K562 (cell line): ENCODE measurements around the gene STT3B. TPM values are rescaled to one million over a fixed set of nuclear protein-coding genes. Genes with fewer than 3 reads are reported as not detected.

Experiments used
- ATF1 ChIP-seq, 2 experiments: fragments of 450-650 bp in 1 of 2; IDR thresholded peaks; 2 replicates each; pipeline ENCODE4 v1.6.1; 2016; ENCODE audit warnings: missing compliant biosample characterization in 1 of 2, missing genetic modification characterization in 1 of 2
- BDP1 ChIP-seq: IDR thresholded peaks from 3 replicates; pipeline ENCODE4 v1.6.1; 2011; ENCODE audit not compliant: insufficient read length, insufficient read depth
- BHLHE40 ChIP-seq: IDR thresholded peaks from 2 replicates; pipeline ENCODE4 v1.6.1; 2011; ENCODE audit warnings: low read length, improper control_type of control experiment
- CEBPZ ChIP-seq: fragments of 150-350 bp; IDR thresholded peaks from 2 replicates; pipeline ENCODE4 v1.6.1; 2014; ENCODE audit warnings: low read depth, mild to moderate bottlenecking, low read length, borderline replicate concordance
- HMBOX1 ChIP-seq: sonication (generic); IDR thresholded peaks from 2 replicates; pipeline ENCODE4 v1.6.1; 2016
- KAT7 ChIP-seq: sonication (generic); formaldehyde crosslinking; IDR thresholded peaks from 2 replicates; pipeline ENCODE4 v1.8.0; 2022; ENCODE audit warnings: missing genetic modification reagents, mild to moderate bottlenecking, borderline replicate concordance
- MAFK ChIP-seq: IDR thresholded peaks from 2 replicates; pipeline ENCODE4 v1.6.1; 2011; ENCODE audit warnings: low read length, improper control_type of control experiment
- MLX ChIP-seq, 2 experiments: fragments of 450-650 bp in 1 of 2; sonication (generic) in 1 of 2; formaldehyde crosslinking; conservative IDR thresholded peaks; 2 replicates each; pipeline versions ENCODE4 v1.4.0 to v1.8.1; 2020 to 2022; ENCODE audit warnings: mild to moderate bottlenecking in 1 of 2, missing genetic modification reagents in 1 of 2
- MXD1 ChIP-seq: fragments of 250-450 bp; sonication (Bioruptor Pico); IDR thresholded peaks from 2 replicates; pipeline ENCODE4 v1.8.0; 2021; ENCODE audit warnings: borderline replicate concordance, mild to moderate bottlenecking, moderate library complexity; ENCODE audit not compliant: poor library complexity, severe bottlenecking
- NCOA1 ChIP-seq: fragments of 450-650 bp; IDR thresholded peaks from 2 replicates; pipeline ENCODE4 v1.6.1; 2016; ENCODE audit warnings: low read depth
- PRMT5 ChIP-seq: sonication (generic); formaldehyde crosslinking; IDR thresholded peaks from 2 replicates; pipeline ENCODE4 v1.5.0; 2020; ENCODE audit warnings: missing genetic modification reagents
- PRPF4 ChIP-seq: fragments of 200-400 bp; formaldehyde crosslinking; IDR thresholded peaks from one replicate; pipeline ENCODE4 v1.6.1; 2017; ENCODE audit warnings: low read length, low read depth, mild to moderate bottlenecking; ENCODE audit not compliant: insufficient read depth, poor library complexity, severe bottlenecking
- RBM39 ChIP-seq: fragments of 200-400 bp; formaldehyde crosslinking; optimal IDR thresholded peaks from 2 replicates; pipeline ENCODE3; 2018; ENCODE audit warnings: low read depth, low read length
- SMAD1 ChIP-seq: fragments of 150-350 bp; IDR thresholded peaks from 2 replicates; pipeline ENCODE4 v1.6.1; 2014; ENCODE audit warnings: low read length, low read depth; ENCODE audit not compliant: partially characterized antibody
- SMARCE1 ChIP-seq: fragments of 450-650 bp; IDR thresholded peaks from 2 replicates; pipeline ENCODE4 v1.7.1; 2016; ENCODE audit warnings: mild to moderate bottlenecking
- ZBTB11 ChIP-seq, 3 experiments: fragments of 200-800 bp in 1 of 3; fragments of 250-450 bp in 1 of 3; fragments of 450-650 bp in 1 of 3; sonication (Bioruptor Pico) in 1 of 3; sonication (Bioruptor generic) in 1 of 3; formaldehyde crosslinking in 1 of 3; IDR thresholded peaks; 2 replicates each; pipeline versions ENCODE4 v1.6.1 to v1.8.0; 2016 to 2022; ENCODE audit warnings: mild to moderate bottlenecking in 2 of 3, missing genetic modification characterization in 2 of 3, missing compliant biosample characterization in 1 of 3, moderate library complexity in 1 of 3
- ZNF274 ChIP-seq: IDR thresholded peaks from 2 replicates; pipeline ENCODE4 v1.6.1; 2011; ENCODE audit warnings: low read depth, mild to moderate bottlenecking, low read length, moderate library complexity, borderline replicate concordance
- polyA plus RNA-seq, 8 experiments: library from polyadenylated mRNA; depleted of rRNA in 4 of 8; stranded (reverse) in 5 of 8; unstranded in 3 of 8; fragments of >200 nt; fragmentation: Nextera tagmentation in 2 of 8; fragmentation: Illumina TruSeq in 1 of 8; extraction: Ambion mirVana in 2 of 8; extraction: Trizol in 1 of 8; gene quantifications; 2 replicates each; pipeline versions ENCODE4 v1.2.1 to v1.2.3, GENCODE V29; 2011 to 2014; ENCODE audit warnings: inconsistent platforms in 1 of 8, missing spikeins in 1 of 8
- total RNA-seq, 7 experiments: library from RNA; depleted of rRNA in 6 of 7; stranded (reverse); fragments of >200 nt in 6 of 7; fragmentation: Illumina TruSeq in 2 of 7; extraction: Trizol in 2 of 7; gene quantifications; 2 replicates each; pipeline versions ENCODE4 v1.2.1 to v1.2.3, GENCODE V29; 2011 to 2021; ENCODE audit warnings: low replicate concordance in 1 of 7

STT3B gene
- total and polyA plus RNA-seq, 9 of the 15 experiments (the other 6 are each of a cell fraction or from before 2014, with no cell fraction given): 22.4 to 147 (median 100) TPM

GRCh38 chr3:31532587-31533168, at the start of gene STT3B (continued):
- TF ChIP-seq CEBPZ (no peak), NCOA1 (no peak; the same call in 1 of the 2 replicates), SMAD1 (no peak), ATF1 (CRISPR knock-in tag; IDR thresholded peaks at IDR 0.05) (no peak), ATF1 (tag; IDR thresholded peaks at IDR 0.05) (no peak; the same call in 1 of the 2 replicates), KAT7 (CRISPR knock-in tag) (no peak), HMBOX1 (no peak), PRPF4 (peak; percentile 33), BHLHE40 (no peak), ZBTB11 (CRISPR knock-in tag; IDR thresholded peaks at IDR 0.05) (no peak; a peak in 1 of 6 replicates), SMARCE1 (no peak), ZNF274 (no peak), RBM39 (no peak), MAFK (no peak), MXD1 (CRISPR knock-in tag) (no peak), BDP1 (no peak), MLX (CRISPR knock-in tag; conservative IDR thresholded peaks at IDR 0.05) (no peak), PRMT5 (CRISPR knock-in tag) (no peak)
